Gastrocnemius medialis (tissue), 4 donors: Measurements from ENCODE around the gene SLC10A1. TPM values are rescaled to one million over a fixed set of nuclear protein-coding genes. Genes with fewer than 3 reads are reported as not detected.

ENCODE experiments used
- ATAC-seq, 2 donors: fragments of 150-250 bp; one replicate each; pipeline ENCODE4 v1.9.1; 2016
- DNase-seq, 2 donors: peaks; one replicate each; pipeline ENCODE4 v3.0.0-alpha.2; 2019
- H3K27ac ChIP-seq, 4 donors: fragments of 200-600 bp; sonication (generic); 1 replicate in 1 of 4; 2 replicates in 3 of 4; pipeline ENCODE4 v1.5.1; 2016 to 2018; ENCODE audit warnings: mild to moderate bottlenecking in 2 of 4, moderate library complexity in 1 of 4
- H3K27me3 ChIP-seq, 3 donors: fragments of 200-600 bp; sonication (generic) in 2 of 3; 1 replicate in 1 of 3; 2 replicates in 2 of 3; pipeline versions ENCODE4 v1.5.1 to v1.6.0; 2016 to 2019; ENCODE audit warnings: mild to moderate bottlenecking in 1 of 3, moderate library complexity in 1 of 3
- H3K36me3 ChIP-seq, 2 donors: fragments of 200-600 bp; sonication (generic) in 1 of 2; one replicate each; pipeline ENCODE4 v1.5.1; 2017 to 2018
- H3K4me1 ChIP-seq, 2 donors: fragments of 200-600 bp; sonication (generic) in 1 of 2; one replicate each; pipeline ENCODE4 v1.5.1; 2016 to 2017; ENCODE audit warnings: mild to moderate bottlenecking in 2 of 2
- H3K4me3 ChIP-seq, 4 donors: fragments of 200-600 bp; sonication (generic) in 3 of 4; 1 replicate in 1 of 4; 2 replicates in 3 of 4; pipeline ENCODE4 v1.5.1; 2016 to 2019; ENCODE audit warnings: mild to moderate bottlenecking in 2 of 4
- H3K9me3 ChIP-seq, 3 donors: fragments of 200-600 bp; sonication (generic) in 2 of 3; 1 replicate in 1 of 3; 2 replicates in 2 of 3; pipeline ENCODE4 v1.5.1; 2016 to 2019
- POLR2A ChIP-seq, 2 donors: fragments of 450-650 bp; IDR thresholded peaks; one replicate each; pipeline ENCODE4 v1.6.1; 2017; ENCODE audit warnings: antibody characterized with exemption in 2 of 2, mild to moderate bottlenecking in 2 of 2, moderate library complexity in 2 of 2
- in situ Hi-C, 4 donors: fragments of 200-750 bp; cut with MboI; loops; one replicate each; pipeline versions ENCODE4 v1.15.0 to v1.8.0; 2017; ENCODE audit warnings: low sequenced_read_pairs in 4 of 4
- intact Hi-C: fragments of 100-400 bp; cut with DNase I; formaldehyde crosslinking; loops from one replicate; pipeline ENCODE4 v1.15.1; 2023; ENCODE audit warnings: low total_unique reads
- total RNA-seq, 4 donors: library from RNA; depleted of rRNA; stranded (reverse); fragments of >200 nt; gene quantifications; one replicate each; pipeline versions ENCODE4 v1.1.0 to v1.2.3, GENCODE V29; 2016
- TF ChIP-seq, protein P1 (sequence below), 5 experiments: fragments of 450-650 bp in 3 of 5; fragments of 200-600 bp in 2 of 5; sonication (generic) in 2 of 5; IDR thresholded peaks in 4 of 5; conservative IDR thresholded peaks in 1 of 5; 1 replicate in 4 of 5; 2 replicates in 1 of 5; pipeline ENCODE4 v1.5.1; 2016 to 2019; ENCODE audit warnings: antibody characterized with exemption in 5 of 5, mild to moderate bottlenecking in 3 of 5, moderate library complexity in 3 of 5

The SLC10A1 gene
- total RNA-seq, 4 donors from 2014 or later = 0.22 to 0.23 TPM; not detected in 2

DNA sequence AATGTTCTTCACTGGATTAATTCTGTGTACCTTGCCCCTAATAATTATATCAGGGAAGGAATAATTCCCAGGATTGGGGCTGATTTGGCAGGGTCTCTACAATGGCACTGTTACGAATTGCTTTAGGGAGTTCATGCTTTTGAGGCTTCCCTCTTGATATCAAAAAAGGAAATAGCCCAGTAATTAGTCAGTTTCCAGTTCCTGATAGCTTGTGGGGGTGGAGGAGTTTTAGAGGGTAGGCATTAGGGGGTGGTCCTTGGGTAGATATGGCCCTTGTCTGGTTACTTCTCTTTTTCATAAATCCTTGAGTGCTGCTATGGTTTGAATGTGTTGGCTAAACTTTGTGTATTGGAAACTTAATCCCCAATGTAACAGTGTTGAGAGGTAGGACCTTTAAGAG is 36.2 kb downstream of the SLC10A1 start:
- intact Hi-C loops = no loop called here
- DNase-seq (no peak), ATAC-seq (no peak)
- Histone ChIP-seq H3K27me3 (no peaks in the 10 kb centered on the region), H3K4me3 (no peak overlapping the region), H3K27ac (no peak overlapping the region), H3K36me3 (no peaks in the 10 kb centered on the region), H3K9me3 (no peaks in the 10 kb centered on the region), H3K4me1 (no peaks in the 10 kb centered on the region)
- TF ChIP-seq, protein P1, sequence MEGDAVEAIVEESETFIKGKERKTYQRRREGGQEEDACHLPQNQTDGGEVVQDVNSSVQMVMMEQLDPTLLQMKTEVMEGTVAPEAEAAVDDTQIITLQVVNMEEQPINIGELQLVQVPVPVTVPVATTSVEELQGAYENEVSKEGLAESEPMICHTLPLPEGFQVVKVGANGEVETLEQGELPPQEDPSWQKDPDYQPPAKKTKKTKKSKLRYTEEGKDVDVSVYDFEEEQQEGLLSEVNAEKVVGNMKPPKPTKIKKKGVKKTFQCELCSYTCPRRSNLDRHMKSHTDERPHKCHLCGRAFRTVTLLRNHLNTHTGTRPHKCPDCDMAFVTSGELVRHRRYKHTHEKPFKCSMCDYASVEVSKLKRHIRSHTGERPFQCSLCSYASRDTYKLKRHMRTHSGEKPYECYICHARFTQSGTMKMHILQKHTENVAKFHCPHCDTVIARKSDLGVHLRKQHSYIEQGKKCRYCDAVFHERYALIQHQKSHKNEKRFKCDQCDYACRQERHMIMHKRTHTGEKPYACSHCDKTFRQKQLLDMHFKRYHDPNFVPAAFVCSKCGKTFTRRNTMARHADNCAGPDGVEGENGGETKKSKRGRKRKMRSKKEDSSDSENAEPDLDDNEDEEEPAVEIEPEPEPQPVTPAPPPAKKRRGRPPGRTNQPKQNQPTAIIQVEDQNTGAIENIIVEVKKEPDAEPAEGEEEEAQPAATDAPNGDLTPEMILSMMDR (IDR thresholded peaks at IDR 0.05 in 4 of 5, conservative IDR thresholded peaks at IDR 0.05 in 1 of 5) = no peak
- TF ChIP-seq POLR2A (IDR thresholded peaks at IDR 0.05) = no peak
- in situ Hi-C loops = loop anchor here in 1 of 4 donors (10.0 kb wide), 1 partner anchor 366 kb away; the partner anchor contains the start of genes ERH and SLC39A9

DNA sequence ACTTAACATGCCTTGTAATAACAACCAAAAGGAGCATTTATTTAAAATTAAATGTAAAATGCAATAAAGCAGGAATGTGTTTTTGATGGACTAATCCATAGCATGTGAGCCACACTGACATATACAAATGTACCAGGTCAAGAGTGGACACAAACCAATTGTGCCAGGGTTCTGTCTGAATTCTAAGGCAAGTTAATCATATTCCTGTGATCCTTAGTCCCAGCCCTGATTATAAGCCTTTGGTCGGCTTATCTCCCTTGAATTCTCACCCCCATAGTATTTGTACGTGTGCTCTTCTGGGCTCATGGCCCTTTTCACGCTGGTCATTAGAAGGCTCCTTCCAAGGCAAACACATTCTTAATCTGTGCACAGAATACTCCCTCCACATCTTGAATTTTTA is 40.7 kb downstream of the SLC10A1 start:
- no peaks in the 10 kb centered on the region for H3K4me1 ChIP-seq
- no peaks in the 10 kb centered on the region for H3K9me3 ChIP-seq
- H3K27ac ChIP-seq = no peak overlapping the region
- H3K4me3 ChIP-seq = no peak overlapping the region
- no peaks in the 10 kb centered on the region for H3K27me3 ChIP-seq
- ATAC-seq (no peak), DNase-seq (no peak)
- in situ Hi-C loops (no loop called here), intact Hi-C loops (no loop called here)
- H3K36me3 ChIP-seq = no peaks in the 10 kb centered on the region
- TF ChIP-seq, protein P1 (IDR thresholded peaks at IDR 0.05 in 4 of 5, conservative IDR thresholded peaks at IDR 0.05 in 1 of 5) = no peak
- TF ChIP-seq POLR2A (IDR thresholded peaks at IDR 0.05) = no peak

GRCh38 chr14:69755784-69756183 is 41.3 kb downstream of the SLC10A1 start:
- Histone ChIP-seq H3K27me3 (no peaks in the 10 kb centered on the region), H3K9me3 (no peaks in the 10 kb centered on the region), H3K4me3 (no peak overlapping the region), H3K27ac (no peak overlapping the region), H3K36me3 (no peaks in the 10 kb centered on the region), H3K4me1 (no peaks in the 10 kb centered on the region)
- TF ChIP-seq, protein P1 (IDR thresholded peaks at IDR 0.05 in 4 of 5, conservative IDR thresholded peaks at IDR 0.05 in 1 of 5) = no peak
- no peak for TF ChIP-seq POLR2A (IDR thresholded peaks at IDR 0.05)
- in situ Hi-C loops (no loop called here), intact Hi-C loops (no loop called here)
- ATAC-seq (no peak), DNase-seq (no peak)

- intact Hi-C loops = no loop called here
- ATAC-seq (no peak), DNase-seq (no peak)
- no peaks in the 10 kb centered on the region for H3K9me3 ChIP-seq
- H3K27me3 ChIP-seq = no peaks in the 10 kb centered on the region
- H3K4me1 ChIP-seq = no peaks in the 10 kb centered on the region
- no peak overlapping the region for H3K4me3 ChIP-seq
- in situ Hi-C loops = no loop called here
- no peak for TF ChIP-seq POLR2A (IDR thresholded peaks at IDR 0.05)
- TF ChIP-seq, protein P1 (IDR thresholded peaks at IDR 0.05 in 4 of 5, conservative IDR thresholded peaks at IDR 0.05 in 1 of 5) = no peak
- no peak overlapping the region for H3K27ac ChIP-seq
- H3K36me3 ChIP-seq = no peaks in the 10 kb centered on the region
Observed at GRCh38 chr14:69755296-69755695, 41.7 kb downstream of the SLC10A1 start.

DNA sequence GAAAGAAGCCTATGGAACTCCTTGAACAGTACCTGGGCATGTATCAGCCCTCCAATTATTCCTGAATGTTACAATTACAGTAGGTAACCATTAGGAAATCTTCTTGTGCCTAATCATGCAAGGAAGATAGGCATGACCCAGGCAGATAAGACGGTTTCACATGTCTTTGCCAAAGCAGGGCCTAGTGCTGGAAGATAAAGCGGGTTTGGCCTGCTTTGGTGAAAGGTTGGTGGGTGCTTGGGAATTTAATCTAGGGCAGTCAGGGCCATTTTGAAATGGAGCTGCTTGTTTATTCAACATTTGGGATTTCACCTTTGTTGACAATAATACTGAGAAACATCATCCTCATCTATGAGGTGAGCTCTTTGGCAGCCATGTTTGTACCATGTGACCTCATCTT is 42.6 kb downstream of the SLC10A1 start:
- intact Hi-C loops = no loop called here
- no peak for ATAC-seq

More for the DNA sequence above, 42.6 kb downstream of the SLC10A1 start:
- TF ChIP-seq, protein P1 (IDR thresholded peaks at IDR 0.05 in 4 of 5, conservative IDR thresholded peaks at IDR 0.05 in 1 of 5) = no peak
- no peak for TF ChIP-seq POLR2A (IDR thresholded peaks at IDR 0.05)
- no peak for DNase-seq
- Histone ChIP-seq H3K27ac (no peak overlapping the region), H3K4me3 (no peak overlapping the region), H3K4me1 (no peaks in the 10 kb centered on the region), H3K9me3 (no peaks in the 10 kb centered on the region), H3K27me3 (no peaks in the 10 kb centered on the region), H3K36me3 (no peaks in the 10 kb centered on the region)
- in situ Hi-C loops = no loop called here
